Measurements from ENCODE around the gene CREB1. TPM values are rescaled to one million over a fixed set of nuclear protein-coding genes. Genes with fewer than 3 reads are reported as not detected.
A peak's percentile ranks its signal among the peaks of the same experiment; 100 is the strongest.

CREB1 gene
- total RNA-seq, 4 donors from 2014 or later: 31.1 to 51.5 (median 43.3) TPM

GRCh38 chr2:207543272-207543671, 13.5 kb downstream of the CREB1 start:
- TF ChIP-seq, protein P1, sequence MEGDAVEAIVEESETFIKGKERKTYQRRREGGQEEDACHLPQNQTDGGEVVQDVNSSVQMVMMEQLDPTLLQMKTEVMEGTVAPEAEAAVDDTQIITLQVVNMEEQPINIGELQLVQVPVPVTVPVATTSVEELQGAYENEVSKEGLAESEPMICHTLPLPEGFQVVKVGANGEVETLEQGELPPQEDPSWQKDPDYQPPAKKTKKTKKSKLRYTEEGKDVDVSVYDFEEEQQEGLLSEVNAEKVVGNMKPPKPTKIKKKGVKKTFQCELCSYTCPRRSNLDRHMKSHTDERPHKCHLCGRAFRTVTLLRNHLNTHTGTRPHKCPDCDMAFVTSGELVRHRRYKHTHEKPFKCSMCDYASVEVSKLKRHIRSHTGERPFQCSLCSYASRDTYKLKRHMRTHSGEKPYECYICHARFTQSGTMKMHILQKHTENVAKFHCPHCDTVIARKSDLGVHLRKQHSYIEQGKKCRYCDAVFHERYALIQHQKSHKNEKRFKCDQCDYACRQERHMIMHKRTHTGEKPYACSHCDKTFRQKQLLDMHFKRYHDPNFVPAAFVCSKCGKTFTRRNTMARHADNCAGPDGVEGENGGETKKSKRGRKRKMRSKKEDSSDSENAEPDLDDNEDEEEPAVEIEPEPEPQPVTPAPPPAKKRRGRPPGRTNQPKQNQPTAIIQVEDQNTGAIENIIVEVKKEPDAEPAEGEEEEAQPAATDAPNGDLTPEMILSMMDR (IDR thresholded peaks at IDR 0.05): no peak
- TF ChIP-seq POLR2AphosphoS5 (IDR thresholded peaks at IDR 0.05) (no peak), EP300 (IDR thresholded peaks at IDR 0.05) (no peak), POLR2A (IDR thresholded peaks at IDR 0.05; ENCODE audit: low read depth) (no peak)
- DNase-seq (ENCODE audit: extremely low spot score): no peak
- H3K4me3 ChIP-seq: no peak overlapping the region
- H3K27me3 ChIP-seq: no peaks in the 10 kb centered on the region
- H3K36me3 ChIP-seq: no peaks in the 10 kb centered on the region
- intact Hi-C loops (cut with DNase I): no loop called here
- H3K27ac ChIP-seq (replicated peaks in 1 of 4): no peak overlapping the region
- peaks cover 3 to 36% (median 20%) of the 10 kb centered on the region in 4 donors for H3K4me1 ChIP-seq
- 89% methylated on average over 3 of the region's 3 CpGs for WGBS
- H3K9me3 ChIP-seq: no peaks in the 10 kb centered on the region

- intact Hi-C loops (cut with DNase I): no loop called here
- no peaks in the 10 kb centered on the region for H3K27me3 ChIP-seq
- no peak for DNase-seq (ENCODE audit: extremely low spot score)
- TF ChIP-seq, protein P1 (IDR thresholded peaks at IDR 0.05): no peak
- no peak for TF ChIP-seq POLR2AphosphoS5 (IDR thresholded peaks at IDR 0.05)
- no peak for TF ChIP-seq EP300 (IDR thresholded peaks at IDR 0.05)
- no peak for TF ChIP-seq POLR2A (IDR thresholded peaks at IDR 0.05; ENCODE audit: low read depth)
- no peak overlapping the region for H3K27ac ChIP-seq (replicated peaks in 1 of 4)
- no peaks in the 10 kb centered on the region for H3K9me3 ChIP-seq
- H3K4me1 ChIP-seq: peaks cover 23 to 50% (median 32%) of the 10 kb centered on the region in 4 donors
- no peak overlapping the region for H3K4me3 ChIP-seq
- no peaks in the 10 kb centered on the region for H3K36me3 ChIP-seq
Measured at GRCh38 chr2:207546822-207547221, 17.1 kb downstream of the CREB1 start.

DNA sequence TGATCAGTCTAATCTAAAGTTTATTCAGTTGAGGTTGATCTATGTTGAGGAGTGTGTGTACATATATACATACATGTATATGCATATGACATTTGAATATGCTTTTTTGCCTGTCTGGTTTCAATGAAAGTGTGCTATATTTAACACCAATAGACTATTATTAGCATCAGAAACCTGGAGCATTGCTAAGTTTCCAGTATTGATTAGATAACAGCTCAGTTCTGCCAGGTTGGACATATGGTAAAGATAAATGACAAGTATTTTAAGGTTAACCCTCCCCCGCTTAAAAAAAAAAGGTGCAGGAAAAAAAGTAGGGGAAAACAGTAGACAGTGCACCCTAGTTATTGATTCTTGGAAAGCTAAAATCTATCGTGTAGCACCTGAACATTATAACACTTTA, 19.4 kb downstream of the CREB1 start:
- H3K27me3 ChIP-seq: no peaks in the 10 kb centered on the region
- no peak for DNase-seq (ENCODE audit: extremely low spot score)
- H3K9me3 ChIP-seq: no peaks in the 10 kb centered on the region
- H3K36me3 ChIP-seq: no peaks in the 10 kb centered on the region
- H3K4me1 ChIP-seq: peaks cover 23 to 45% (median 32%) of the 10 kb centered on the region in 4 donors
- H3K4me3 ChIP-seq: no peak overlapping the region
- intact Hi-C loops (cut with DNase I): no loop called here
- 83% methylated on average over 2 of the region's 2 CpGs for WGBS
- TF ChIP-seq EP300 (IDR thresholded peaks at IDR 0.05) (no peak), POLR2A (IDR thresholded peaks at IDR 0.05; ENCODE audit: low read depth) (no peak), POLR2AphosphoS5 (IDR thresholded peaks at IDR 0.05) (no peak)
- TF ChIP-seq, protein P1 (IDR thresholded peaks at IDR 0.05): no peak
- peak overlapping the region in 2 of 4 donors; percentile 19 to 50 for H3K27ac ChIP-seq (replicated peaks in 1 of 4)

DNA sequence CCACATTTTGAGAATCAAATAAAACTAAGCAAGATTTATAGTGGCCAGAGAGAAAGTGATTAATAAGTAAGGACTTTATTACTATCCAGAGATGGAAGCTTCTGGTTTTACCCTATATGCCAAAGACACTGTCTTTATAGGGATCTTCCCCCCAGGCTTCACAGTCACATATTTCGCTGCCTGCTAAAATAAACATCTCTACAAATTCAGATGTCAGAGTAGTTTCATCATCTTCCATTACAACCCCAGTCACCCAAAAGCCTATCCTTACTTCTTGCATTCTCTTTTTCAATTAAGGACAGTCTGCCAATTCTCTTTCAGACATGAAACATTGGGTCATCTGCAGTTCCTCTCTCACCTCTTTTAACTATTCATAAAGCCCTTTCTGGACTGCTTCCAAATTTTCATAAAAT, 28.3 kb downstream of the CREB1 start:
- H3K36me3 ChIP-seq: peaks cover 0 to 23% (median 12%) of the 10 kb centered on the region in 4 donors
- intact Hi-C loops (cut with DNase I): no loop called here
- peaks cover 26 to 37% (median 31%) of the 10 kb centered on the region in 4 donors for H3K4me1 ChIP-seq
- H3K27ac ChIP-seq (replicated peaks in 1 of 4): peak overlapping the region; percentile 31 to 48 (median 43)
- WGBS: 37% methylated on average over 1 of the region's 1 CpG
- TF ChIP-seq, protein P1 (IDR thresholded peaks at IDR 0.05): no peak
- TF ChIP-seq POLR2AphosphoS5 (IDR thresholded peaks at IDR 0.05): peak in 1 of 2 donors; percentile 44
- DNase-seq (ENCODE audit: extremely low spot score): no peak
- no peaks in the 10 kb centered on the region for H3K9me3 ChIP-seq
- no peak overlapping the region for H3K4me3 ChIP-seq
- no peaks in the 10 kb centered on the region for H3K27me3 ChIP-seq
